ENCODE measurements around the gene COA1. TPM values are rescaled to one million over a fixed set of nuclear protein-coding genes. Genes with fewer than 3 reads are reported as not detected.
"Not testable (repeated sequence)": the region's sequence is repeated elsewhere in the genome, so short reads cannot be mapped to it uniquely, and the experiment has no call there.

Gene COA1
- total RNA-seq, 2 donors from 2014 or later: 104 to 144 TPM

- Histone ChIP-seq H3K27ac (ENCODE audit: low read depth, low read length) (no peak overlapping the region), H3K36me3 (ENCODE audit: control insufficient read depth, insufficient read depth, low read length) (no peaks in the 10 kb centered on the region), H3K9ac (ENCODE audit: extremely low read depth, low read length, poor library complexity, severe bottlenecking) (no peak overlapping the region), H3K4me3 (ENCODE audit: low read length) (no peak overlapping the region), H3K4me1 (ENCODE audit: control insufficient read depth, insufficient read depth, low read length) (no peaks in the 10 kb centered on the region), H3K9me3 (ENCODE audit: control insufficient read depth, low read length) (peaks cover 20% of the 10 kb centered on the region), H3K27me3 (ENCODE audit: control insufficient read depth, insufficient read depth, low read length, poor library complexity, severe bottlenecking) (no peaks in the 10 kb centered on the region)
- peaks cover 18% of the 10 kb centered on the region for H3K36me3 Mint-ChIP-seq (ENCODE audit: low read depth)
- DNase-seq: no peak
- no peak overlapping the region for H3K27ac Mint-ChIP-seq
- no peak overlapping the region for H3K4me3 Mint-ChIP-seq
- TF ChIP-seq, protein P1, sequence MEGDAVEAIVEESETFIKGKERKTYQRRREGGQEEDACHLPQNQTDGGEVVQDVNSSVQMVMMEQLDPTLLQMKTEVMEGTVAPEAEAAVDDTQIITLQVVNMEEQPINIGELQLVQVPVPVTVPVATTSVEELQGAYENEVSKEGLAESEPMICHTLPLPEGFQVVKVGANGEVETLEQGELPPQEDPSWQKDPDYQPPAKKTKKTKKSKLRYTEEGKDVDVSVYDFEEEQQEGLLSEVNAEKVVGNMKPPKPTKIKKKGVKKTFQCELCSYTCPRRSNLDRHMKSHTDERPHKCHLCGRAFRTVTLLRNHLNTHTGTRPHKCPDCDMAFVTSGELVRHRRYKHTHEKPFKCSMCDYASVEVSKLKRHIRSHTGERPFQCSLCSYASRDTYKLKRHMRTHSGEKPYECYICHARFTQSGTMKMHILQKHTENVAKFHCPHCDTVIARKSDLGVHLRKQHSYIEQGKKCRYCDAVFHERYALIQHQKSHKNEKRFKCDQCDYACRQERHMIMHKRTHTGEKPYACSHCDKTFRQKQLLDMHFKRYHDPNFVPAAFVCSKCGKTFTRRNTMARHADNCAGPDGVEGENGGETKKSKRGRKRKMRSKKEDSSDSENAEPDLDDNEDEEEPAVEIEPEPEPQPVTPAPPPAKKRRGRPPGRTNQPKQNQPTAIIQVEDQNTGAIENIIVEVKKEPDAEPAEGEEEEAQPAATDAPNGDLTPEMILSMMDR (conservative IDR thresholded peaks at IDR 0.05): no peak
- peaks cover 16% of the 10 kb centered on the region for H3K9me3 Mint-ChIP-seq
- H3K4me1 Mint-ChIP-seq: no peaks in the 10 kb centered on the region
- H3K27me3 Mint-ChIP-seq (ENCODE audit: insufficient read depth): no peaks in the 10 kb centered on the region
Observed at GRCh38 chr7:43677864-43678263, 51.5 kb downstream of the COA1 start.

DNA sequence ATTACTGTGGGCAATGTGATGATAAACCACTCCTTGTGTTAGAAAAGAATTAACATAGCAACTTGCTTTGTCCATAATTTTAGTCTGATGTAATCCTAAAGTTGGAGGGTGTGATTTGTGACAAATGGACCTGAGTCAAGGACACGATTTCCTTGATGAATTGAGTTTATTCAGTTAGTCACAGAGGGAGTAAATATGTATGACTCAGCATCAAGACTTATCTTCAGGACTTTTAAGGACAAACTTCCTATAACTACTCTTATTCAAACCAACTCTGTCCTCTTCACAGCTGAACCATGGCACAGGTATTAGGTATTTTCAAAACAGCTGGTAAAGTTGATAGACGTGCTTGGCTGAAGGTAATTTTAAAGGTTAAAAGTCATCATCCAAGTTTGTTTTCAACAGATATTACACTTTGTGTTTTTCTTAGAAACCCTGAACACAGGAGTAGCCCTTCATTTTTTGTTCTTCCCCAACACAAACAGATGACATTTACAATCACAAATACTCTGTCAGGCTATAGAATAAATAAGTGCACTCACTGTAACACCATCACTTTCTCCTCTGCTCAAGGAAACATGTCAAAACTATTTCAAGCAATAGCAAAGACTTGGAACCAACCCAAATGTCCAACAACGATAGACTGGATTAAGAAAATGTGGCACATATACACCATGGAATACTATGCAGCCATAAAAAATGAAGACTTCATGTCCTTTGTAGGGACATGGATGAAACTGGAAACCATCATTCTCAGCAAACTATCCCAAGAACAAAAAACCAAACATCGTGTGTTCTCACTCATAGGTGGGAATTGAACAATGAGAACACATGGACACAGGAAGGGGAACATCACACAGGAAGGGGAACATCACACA, 54.5 kb downstream of the COA1 start:
- H3K27ac ChIP-seq (ENCODE audit: low read depth, low read length): no peak overlapping the region
- no peak overlapping the region for H3K9ac ChIP-seq (ENCODE audit: extremely low read depth, low read length, poor library complexity, severe bottlenecking)
- peaks cover 24% of the 10 kb centered on the region for H3K9me3 ChIP-seq (ENCODE audit: control insufficient read depth, low read length)
- 92 to 93% methylated on average over 2 to 4 of the region's 4 CpGs for WGBS, 2 experiments (ENCODE audit: insufficient coverage in 1 of 2, insufficient read length in 1 of 2)
- Mint-ChIP-seq H3K36me3 (ENCODE audit: low read depth) (peaks cover 32% of the 10 kb centered on the region), H3K4me3 (no peak overlapping the region), H3K27ac (no peak overlapping the region), H3K9me3 (peaks cover 31% of the 10 kb centered on the region), H3K27me3 (ENCODE audit: insufficient read depth) (no peaks in the 10 kb centered on the region), H3K4me1 (no peaks in the 10 kb centered on the region)
- H3K4me1 ChIP-seq (ENCODE audit: control insufficient read depth, insufficient read depth, low read length): no peaks in the 10 kb centered on the region
- no peak overlapping the region for H3K4me3 ChIP-seq (ENCODE audit: low read length)
- H3K27me3 ChIP-seq (ENCODE audit: control insufficient read depth, insufficient read depth, low read length, poor library complexity, severe bottlenecking): no peaks in the 10 kb centered on the region
- H3K36me3 ChIP-seq (ENCODE audit: control insufficient read depth, insufficient read depth, low read length): no peaks in the 10 kb centered on the region
- TF ChIP-seq, protein P1 (conservative IDR thresholded peaks at IDR 0.05): no peak
- DNase-seq: no peak

GRCh38 chr7:43673243-43673976, 55.9 kb downstream of the COA1 start:
- 82 to 83% methylated on average over 3 to 5 of the region's 5 CpGs for WGBS, 2 experiments (ENCODE audit: insufficient coverage in 1 of 2, insufficient read length in 1 of 2)
- peaks cover 34% of the 10 kb centered on the region for H3K9me3 ChIP-seq (ENCODE audit: control insufficient read depth, low read length)
- peaks cover 36% of the 10 kb centered on the region for H3K9me3 Mint-ChIP-seq
- H3K27me3 ChIP-seq (ENCODE audit: control insufficient read depth, insufficient read depth, low read length, poor library complexity, severe bottlenecking); DNase-seq; H3K27ac Mint-ChIP-seq; H3K9ac ChIP-seq (ENCODE audit: extremely low read depth, low read length, poor library complexity, severe bottlenecking); H3K4me3 Mint-ChIP-seq; H3K4me3 ChIP-seq (ENCODE audit: low read length); H3K27ac ChIP-seq (ENCODE audit: low read depth, low read length); H3K27me3 Mint-ChIP-seq (ENCODE audit: insufficient read depth); H3K36me3 ChIP-seq (ENCODE audit: control insufficient read depth, insufficient read depth, low read length); H3K4me1 ChIP-seq (ENCODE audit: control insufficient read depth, insufficient read depth, low read length); H3K4me1 Mint-ChIP-seq: not testable (repeated sequence)
- H3K36me3 Mint-ChIP-seq (ENCODE audit: low read depth): peaks cover 39% of the 10 kb centered on the region
